Measurements from ENCODE around the gene PLA2R1.

- TF ChIP-seq CTCF (IDR thresholded peaks at IDR 0.05; ENCODE audit: poor library complexity, severe bottlenecking) = no peak
- TF ChIP-seq TAF1 (IDR thresholded peaks at IDR 0.05; ENCODE audit: low read depth) = no peak
- no peak for TF ChIP-seq RAD21 (conservative IDR thresholded peaks at IDR 0.05)
- no peak for TF ChIP-seq EP300 (conservative IDR thresholded peaks at IDR 0.05; ENCODE audit: poor library complexity, severe bottlenecking)
- TF ChIP-seq REST (IDR thresholded peaks at IDR 0.05; ENCODE audit: borderline replicate concordance) = no peak
Measured at GRCh38 chr2:159926695-159927094, 135.7 kb downstream of the PLA2R1 start.

Measured in neural cell (in vitro differentiated cells).